Keratinocyte (primary cell): ENCODE results near the gene MGAT5B. TPM values are rescaled to one million over a fixed set of nuclear protein-coding genes. Genes with fewer than 3 reads are reported as not detected.

Experiments used
- DNase-seq: peaks from one replicate; pipeline ENCODE4 v3.0.0-alpha.2; 2011; ENCODE audit warnings: low read depth, missing footprints, low spot score
- FAIRE-seq: peaks from 2 replicates; lab custom pipeline; 2011; peaks lifted over from hg19 to GRCh38; lab: Jason Lieb, UNC
- H2AFZ ChIP-seq: 2 replicates; pipeline ENCODE4 v1.6.0; 2012; ENCODE audit warnings: low read length, control low read depth, inconsistent platforms; ENCODE audit not compliant: control insufficient read depth
- H3K27ac ChIP-seq: 2 replicates; pipeline ENCODE4 v1.5.1; 2011; ENCODE audit warnings: low read length; ENCODE audit not compliant: control insufficient read depth, insufficient read depth
- H3K27me3 ChIP-seq: 3 replicates; pipeline ENCODE4 v1.6.0; 2011; ENCODE audit warnings: low read length; ENCODE audit not compliant: control insufficient read depth, insufficient read depth; ENCODE audit errors: extremely low read depth
- H3K36me3 ChIP-seq, 2 experiments: 2 replicates in 1 of 2; 3 replicates in 1 of 2; pipeline ENCODE4 v1.5.1; 2011; ENCODE audit warnings: low read length in 2 of 2, mild to moderate bottlenecking in 1 of 2; ENCODE audit not compliant: control insufficient read depth in 2 of 2, insufficient read depth in 2 of 2; ENCODE audit errors: extremely low read depth in 1 of 2
- H3K4me1 ChIP-seq: 3 replicates; pipeline ENCODE4 v1.5.1; 2011; ENCODE audit warnings: low read length; ENCODE audit not compliant: control insufficient read depth, insufficient read depth; ENCODE audit errors: extremely low read depth
- H3K4me2 ChIP-seq: 3 replicates; pipeline ENCODE4 v1.6.0; 2011; ENCODE audit warnings: low read depth, low read length; ENCODE audit not compliant: control insufficient read depth, insufficient read depth; ENCODE audit errors: extremely low read depth
- H3K4me3 ChIP-seq, 3 experiments: fragments of 200-600 bp in 1 of 3; sonication (generic) in 1 of 3; 2 replicates in 2 of 3; 3 replicates in 1 of 3; pipeline ENCODE4 v1.5.1; 2011 to 2016; ENCODE audit warnings: low read length in 3 of 3, mild to moderate bottlenecking in 3 of 3, control low read depth in 2 of 3, inconsistent platforms in 1 of 3, low read depth in 1 of 3, mixed read lengths in 1 of 3, mixed run types in 1 of 3, moderate library complexity in 1 of 3; ENCODE audit not compliant: control insufficient read depth in 2 of 3, insufficient read depth in 2 of 3; ENCODE audit errors: extremely low read depth in 1 of 3
- H3K79me2 ChIP-seq: 2 replicates; pipeline ENCODE4 v1.6.0; 2012; ENCODE audit warnings: low read length; ENCODE audit not compliant: control insufficient read depth, insufficient read depth
- H3K9ac ChIP-seq: 3 replicates; pipeline ENCODE4 v1.6.0; 2011; ENCODE audit warnings: low read length; ENCODE audit not compliant: control insufficient read depth, insufficient read depth; ENCODE audit errors: extremely low read depth
- H3K9me1 ChIP-seq: 3 replicates; pipeline ENCODE4 v1.6.0; 2011; ENCODE audit warnings: low read length; ENCODE audit not compliant: control insufficient read depth, insufficient read depth; ENCODE audit errors: extremely low read depth
- H3K9me3 ChIP-seq: 2 replicates; pipeline ENCODE4 v1.5.1; 2012; ENCODE audit warnings: low read depth, low read length; ENCODE audit not compliant: control insufficient read depth
- H4K20me1 ChIP-seq: 3 replicates; pipeline ENCODE4 v1.6.0; 2011; ENCODE audit warnings: low read length; ENCODE audit not compliant: control insufficient read depth, insufficient read depth; ENCODE audit errors: extremely low read depth
- CTCF ChIP-seq, 3 experiments: IDR thresholded peaks in 1 of 3; conservative IDR thresholded peaks in 1 of 3; optimal IDR thresholded peaks in 1 of 3; 2 replicates in 2 of 3; 3 replicates in 1 of 3; pipeline versions ENCODE3 to v1.5.1; 2011; ENCODE audit warnings: low read length in 3 of 3, mild to moderate bottlenecking in 3 of 3, moderate library complexity in 2 of 3, control low read depth in 1 of 3, inconsistent platforms in 1 of 3; ENCODE audit not compliant: insufficient read depth in 2 of 3; ENCODE audit errors: extremely low read depth in 1 of 3
- EZH2 ChIP-seq: IDR thresholded peaks from one replicate; pipeline ENCODE4 v1.6.1; 2012; ENCODE audit warnings: inconsistent platforms, mild to moderate bottlenecking, low read length, moderate library complexity
- dilution Hi-C: fragments of 300-500 bp; cut with MboI; formaldehyde crosslinking; loops from one replicate; pipeline ENCODE4 v1.7.0; 2020; ENCODE audit warnings: low sequenced_read_pairs; ENCODE audit not compliant: extremely low pct_ligation_motif_present
- polyA plus RNA-seq, 5 experiments: library from polyadenylated mRNA; depleted of rRNA in 3 of 5; stranded (reverse) in 3 of 5; stranded (forward) in 1 of 5; unstranded in 1 of 5; fragments of >200 nt; gene quantifications; 1 replicate in 1 of 5; 2 replicates in 3 of 5; 3 replicates in 1 of 5; pipeline versions ENCODE4 v1.2.1 to v1.2.3, GENCODE V29; 2011 to 2012; ENCODE audit warnings: missing spikeins in 2 of 5, low read depth in 1 of 5, low replicate concordance in 1 of 5

Gene MGAT5B
- polyA plus RNA-seq, 1 donor (not counting 4 experiments of a cell fraction or from before 2014, with no cell fraction given): 0.29 TPM

- dilution Hi-C loops: no loop called here
- no peak overlapping the region for H3K27ac ChIP-seq
- no peak overlapping the region for H3K9ac ChIP-seq
Observed at GRCh38 chr17:76872874-76873221, 4.6 kb downstream of the MGAT5B start.

GRCh38 chr17:76873856-76874255 lies 5.7 kb downstream of the MGAT5B start:
- TF ChIP-seq EZH2: no peak
- no peak for TF ChIP-seq CTCF (optimal IDR thresholded peaks at IDR 0.05 in 1 of 3, IDR thresholded peaks at IDR 0.05 in 1 of 3, conservative IDR thresholded peaks at IDR 0.05 in 1 of 3; ENCODE audit: extremely low read depth in 1 of 3, insufficient read depth in 2 of 3, low read length in 3 of 3)
- Histone ChIP-seq H3K9me1 (no peaks in the 10 kb centered on the region), H3K4me3 (no peak overlapping the region), H3K9ac (no peak overlapping the region), H3K79me2 (no peaks in the 10 kb centered on the region), H3K4me1 (peaks cover 27% of the 10 kb centered on the region), H4K20me1 (peaks cover 2% of the 10 kb centered on the region), H3K36me3 (no peaks in the 10 kb centered on the region), H3K9me3 (peaks cover 5% of the 10 kb centered on the region), H3K27ac (no peak overlapping the region), H3K27me3 (peaks cover 61% of the 10 kb centered on the region), H2AFZ (no peak overlapping the region), H3K4me2 (no peak overlapping the region)
- FAIRE-seq: no peak
- dilution Hi-C loops: no loop called here
- no peak for DNase-seq

More at GRCh38 chr17:76872874-76873221, 4.6 kb downstream of the MGAT5B start:
- TF ChIP-seq EZH2: no peak
- TF ChIP-seq CTCF (optimal IDR thresholded peaks at IDR 0.05 in 1 of 3, IDR thresholded peaks at IDR 0.05 in 1 of 3, conservative IDR thresholded peaks at IDR 0.05 in 1 of 3; ENCODE audit: extremely low read depth in 1 of 3, insufficient read depth in 2 of 3, low read length in 3 of 3): no peak
- no peaks in the 10 kb centered on the region for H3K36me3 ChIP-seq
- no peak overlapping the region for H3K4me2 ChIP-seq
- no peak overlapping the region for H3K4me3 ChIP-seq
- H3K9me1 ChIP-seq: no peaks in the 10 kb centered on the region
- no peak overlapping the region for H2AFZ ChIP-seq
- H3K4me1 ChIP-seq: peaks cover 29% of the 10 kb centered on the region
- peaks cover 54% of the 10 kb centered on the region for H3K27me3 ChIP-seq
- FAIRE-seq: no peak
- no peak for DNase-seq
- H3K79me2 ChIP-seq: no peaks in the 10 kb centered on the region
- H4K20me1 ChIP-seq: peaks cover 2% of the 10 kb centered on the region
- H3K9me3 ChIP-seq: peaks cover 5% of the 10 kb centered on the region
